Adipose tissue (tissue), 3 donors: ENCODE data around the gene VSIR. TPM values are rescaled to one million over a fixed set of nuclear protein-coding genes. Genes with fewer than 3 reads are reported as not detected.

Experiments used
- H3K27ac ChIP-seq: one replicate; pipeline ENCODE4 v1.5.1; 2013; ENCODE audit warnings: low read depth, low read length
- WGBS, 3 donors: extraction: QIAGEN DNeasy Blood & Tissue Kit; methylation state at CpG; one replicate each; pipeline ENCODE4 v1.1.7; 2013; 5-methylcytosine and 5-hydroxymethylcytosine counted together
- polyA plus RNA-seq, 3 donors: library from polyadenylated mRNA; stranded (reverse); fragments of 200-250 nt; gene quantifications; one replicate each; pipeline ENCODE4 v1.2.3, GENCODE V29; 2013
- donor health status: healthy with polysubstance abuse.
- donor health status: Bipolar disorder and iron deficiency.
- donor health status: healthy.

VSIR gene
- polyA plus RNA-seq: 10 to 100 TPM; 18.7 to 87.3 (median 40.3) TPM

- WGBS, 3 donors: 1 to 3% (median 1%) methylated on average over 52 to 54 of the region's 55 CpGs
- H3K27ac ChIP-seq: peak within 1 kb of the TSS; percentile 74
Observed at GRCh38 chr10:71773221-71773971, at the start of gene VSIR. VSIR (minus strand) TSS chr10:71773520; CDS start chr10:71773439, 81 bp downstream.

- H3K27ac ChIP-seq: no peak overlapping the region
- WGBS, 3 donors: 79 to 81% (median 79%) methylated on average over 9 of the region's 9 CpGs
Observed at GRCh38 chr10:71821909-71822763, 48.8 kb upstream of the VSIR start.

GRCh38 chr10:71820966-71821365 lies 47.6 kb upstream of the VSIR start:
- H3K27ac ChIP-seq: no peak overlapping the region
- 84 to 89% (median 87%) methylated on average over 8 of the region's 8 CpGs for WGBS, 3 donors

- WGBS, 3 donors: 74 to 93% (median 86%) methylated on average over 6 of the region's 6 CpGs
- H3K27ac ChIP-seq: no peak overlapping the region
Observed at GRCh38 chr10:71819985-71820384, 46.7 kb upstream of the VSIR start.

- H3K27ac ChIP-seq: no peak overlapping the region
- WGBS, 3 donors: 91 to 96% (median 94%) methylated on average over 18 of the region's 18 CpGs
Observed at GRCh38 chr10:71819441-71819861, 46.1 kb upstream of the VSIR start.

GRCh38 chr10:71818674-71819260 lies 45.4 kb upstream of the VSIR start:
- no peak overlapping the region for H3K27ac ChIP-seq
- WGBS, 3 donors: 90 to 92% (median 90%) methylated on average over 14 of the region's 14 CpGs

- WGBS, 3 donors: 29 to 63% (median 30%) methylated on average over 9 of the region's 9 CpGs
- H3K27ac ChIP-seq: no peak overlapping the region
Observed at GRCh38 chr10:71817831-71818655, 44.7 kb upstream of the VSIR start.

GRCh38 chr10:71816936-71817618 lies 43.8 kb upstream of the VSIR start:
- 61 to 82% (median 69%) methylated on average over 8 of the region's 8 CpGs for WGBS, 3 donors
- H3K27ac ChIP-seq: no peak overlapping the region

GRCh38 chr10:71816421-71816851 lies 43.1 kb upstream of the VSIR start:
- 84 to 89% (median 85%) methylated on average over 12 of the region's 12 CpGs for whole genome bisulfite sequencing, 3 donors
- no peak overlapping the region for H3K27ac ChIP-seq

- H3K27ac ChIP-seq: no peak overlapping the region
Observed at GRCh38 chr10:71815515-71816130, 42.3 kb upstream of the VSIR start.

GRCh38 chr10:71814922-71815411 lies 41.6 kb upstream of the VSIR start:
- WGBS, 3 donors: 87 to 94% (median 92%) methylated on average over 26 of the region's 26 CpGs
- no peak overlapping the region for H3K27ac ChIP-seq

More at GRCh38 chr10:71815515-71816130, 42.3 kb upstream of the VSIR start:
- 79 to 87% (median 82%) methylated on average over 15 of the region's 15 CpGs for WGBS, 3 donors

- no peak overlapping the region for H3K27ac ChIP-seq
- 47 to 69% (median 62%) methylated on average over 10 to 11 of the region's 11 CpGs for WGBS, 3 donors
Observed at GRCh38 chr10:71812913-71813590, 39.7 kb upstream of the VSIR start.

- WGBS, 3 donors: 31 to 48% (median 44%) methylated on average over 21 to 22 of the region's 22 CpGs
Observed at GRCh38 chr10:71812016-71812912, 38.9 kb upstream of the VSIR start.

GRCh38 chr10:71811351-71811750 lies 38.0 kb upstream of the VSIR start:
- H3K27ac ChIP-seq: no peak overlapping the region
- WGBS, 3 donors: 80 to 84% (median 83%) methylated on average over 19 of the region's 19 CpGs

More at GRCh38 chr10:71812016-71812912, 38.9 kb upstream of the VSIR start:
- H3K27ac ChIP-seq: no peak overlapping the region

- H3K27ac ChIP-seq: no peak overlapping the region
- WGBS, 3 donors: 77 to 87% (median 79%) methylated on average over 13 of the region's 13 CpGs
Observed at GRCh38 chr10:71810048-71810750, 36.9 kb upstream of the VSIR start.
